Endodermal cell (in vitro differentiated cells): Measurements from ENCODE around the gene N4BP3. TPM values are rescaled to one million over a fixed set of nuclear protein-coding genes. Genes with fewer than 3 reads are reported as not detected.

Experiments used
- DNase-seq: peaks from one replicate; pipeline ENCODE4 v3.0.0-alpha.2; 2017
- H3K27ac ChIP-seq: 2 replicates; pipeline ENCODE4 v1.5.1; 2013; ENCODE audit warnings: mild to moderate bottlenecking, low read depth, low read length, moderate library complexity
- H3K27me3 ChIP-seq: 2 replicates; pipeline ENCODE4 v1.6.1; 2013; ENCODE audit warnings: mild to moderate bottlenecking, low read length, moderate library complexity; ENCODE audit not compliant: insufficient read depth, control insufficient read depth, poor library complexity, severe bottlenecking
- H3K36me3 ChIP-seq: 2 replicates; pipeline ENCODE4 v1.7.0; 2013; ENCODE audit warnings: mild to moderate bottlenecking, low read length, moderate library complexity; ENCODE audit not compliant: control insufficient read depth, insufficient read depth
- H3K4me1 ChIP-seq: one replicate; pipeline ENCODE4 v1.7.0; 2013; ENCODE audit warnings: low read length; ENCODE audit not compliant: control insufficient read depth, insufficient read depth
- H3K4me3 ChIP-seq: 2 replicates; pipeline ENCODE4 v1.5.1; 2013; ENCODE audit warnings: mild to moderate bottlenecking, low read length, moderate library complexity
- H3K9ac ChIP-seq: 2 replicates; pipeline ENCODE4 v1.6.1; 2013; ENCODE audit warnings: mild to moderate bottlenecking, low read length, moderate library complexity; ENCODE audit not compliant: poor library complexity, severe bottlenecking; ENCODE audit errors: extremely low read depth
- H3K9me3 ChIP-seq: 2 replicates; pipeline ENCODE4 v1.6.1; 2013; ENCODE audit warnings: mild to moderate bottlenecking, low read length, moderate library complexity; ENCODE audit not compliant: control insufficient read depth
- H3K27ac Mint-ChIP-seq: 2 replicates; pipeline ENCODE4 v1.8.0; 2020; ENCODE audit warnings: mixed read lengths
- H3K27me3 Mint-ChIP-seq: 2 replicates; pipeline ENCODE4 v1.8.0; 2021; ENCODE audit warnings: mild to moderate bottlenecking, mixed read lengths; ENCODE audit not compliant: insufficient read depth
- H3K36me3 Mint-ChIP-seq: 2 replicates; pipeline ENCODE4 v1.8.0; 2020; ENCODE audit warnings: low read depth, mixed read lengths
- H3K4me1 Mint-ChIP-seq: 2 replicates; pipeline ENCODE4 v1.8.0; 2020; ENCODE audit warnings: mixed read lengths
- H3K4me3 Mint-ChIP-seq: 2 replicates; pipeline ENCODE4 v1.8.0; 2020; ENCODE audit warnings: mild to moderate bottlenecking, moderate library complexity, mixed read lengths
- H3K9me3 Mint-ChIP-seq: 2 replicates; pipeline ENCODE4 v1.8.0; 2020; ENCODE audit warnings: mild to moderate bottlenecking, mixed read lengths
- WGBS, 2 experiments: methylation state at CpG; one replicate each; pipeline versions ENCODE4 v1.1.5 to v1.1.7; 2013; ENCODE audit warnings: missing lambda C conversion rate in 2 of 2, mixed read lengths in 1 of 2; ENCODE audit not compliant: insufficient coverage in 1 of 2, insufficient read length in 1 of 2; 5-methylcytosine and 5-hydroxymethylcytosine counted together
- total RNA-seq, 2 donors: library from RNA; stranded (reverse); fragmentation: NEBNext Ultra II Directional in 1 of 2; extraction: Animal tissue kit (Norgen Biotek cat#: 25700) in 1 of 2; gene quantifications; 2 replicates in 1 of 2; 3 replicates in 1 of 2; pipeline ENCODE4 v1.2.1, GENCODE V29; 2021
- TF ChIP-seq, protein P1 (sequence below): fragments of 200-600 bp; sonication (generic); conservative IDR thresholded peaks from 2 replicates; pipeline ENCODE4 v1.5.0; 2021; ENCODE audit warnings: antibody characterized with exemption, mild to moderate bottlenecking

Gene N4BP3
- total RNA-seq, 2 donors from 2014 or later = 12.7 to 15.2 TPM

- Mint-ChIP-seq H3K9me3 (peaks cover 3% of the 10 kb centered on the region), H3K27ac (no peak overlapping the region), H3K36me3 (no peaks in the 10 kb centered on the region), H3K4me1 (no peaks in the 10 kb centered on the region), H3K27me3 (peaks cover 16% of the 10 kb centered on the region), H3K4me3 (no peak overlapping the region)
- Histone ChIP-seq H3K27ac (no peak overlapping the region), H3K27me3 (no peaks in the 10 kb centered on the region), H3K36me3 (no peaks in the 10 kb centered on the region), H3K4me1 (no peaks in the 10 kb centered on the region), H3K9me3 (no peaks in the 10 kb centered on the region), H3K9ac (no peak overlapping the region), H3K4me3 (no peak overlapping the region)
- 68 to 73% methylated on average over 4 to 5 of the region's 5 CpGs for WGBS, 2 experiments
- DNase-seq = no peak
- TF ChIP-seq, protein P1, sequence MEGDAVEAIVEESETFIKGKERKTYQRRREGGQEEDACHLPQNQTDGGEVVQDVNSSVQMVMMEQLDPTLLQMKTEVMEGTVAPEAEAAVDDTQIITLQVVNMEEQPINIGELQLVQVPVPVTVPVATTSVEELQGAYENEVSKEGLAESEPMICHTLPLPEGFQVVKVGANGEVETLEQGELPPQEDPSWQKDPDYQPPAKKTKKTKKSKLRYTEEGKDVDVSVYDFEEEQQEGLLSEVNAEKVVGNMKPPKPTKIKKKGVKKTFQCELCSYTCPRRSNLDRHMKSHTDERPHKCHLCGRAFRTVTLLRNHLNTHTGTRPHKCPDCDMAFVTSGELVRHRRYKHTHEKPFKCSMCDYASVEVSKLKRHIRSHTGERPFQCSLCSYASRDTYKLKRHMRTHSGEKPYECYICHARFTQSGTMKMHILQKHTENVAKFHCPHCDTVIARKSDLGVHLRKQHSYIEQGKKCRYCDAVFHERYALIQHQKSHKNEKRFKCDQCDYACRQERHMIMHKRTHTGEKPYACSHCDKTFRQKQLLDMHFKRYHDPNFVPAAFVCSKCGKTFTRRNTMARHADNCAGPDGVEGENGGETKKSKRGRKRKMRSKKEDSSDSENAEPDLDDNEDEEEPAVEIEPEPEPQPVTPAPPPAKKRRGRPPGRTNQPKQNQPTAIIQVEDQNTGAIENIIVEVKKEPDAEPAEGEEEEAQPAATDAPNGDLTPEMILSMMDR = no peak
Observed at GRCh38 chr5:178107756-178108310, 5.5 kb upstream of the N4BP3 start.

DNA sequence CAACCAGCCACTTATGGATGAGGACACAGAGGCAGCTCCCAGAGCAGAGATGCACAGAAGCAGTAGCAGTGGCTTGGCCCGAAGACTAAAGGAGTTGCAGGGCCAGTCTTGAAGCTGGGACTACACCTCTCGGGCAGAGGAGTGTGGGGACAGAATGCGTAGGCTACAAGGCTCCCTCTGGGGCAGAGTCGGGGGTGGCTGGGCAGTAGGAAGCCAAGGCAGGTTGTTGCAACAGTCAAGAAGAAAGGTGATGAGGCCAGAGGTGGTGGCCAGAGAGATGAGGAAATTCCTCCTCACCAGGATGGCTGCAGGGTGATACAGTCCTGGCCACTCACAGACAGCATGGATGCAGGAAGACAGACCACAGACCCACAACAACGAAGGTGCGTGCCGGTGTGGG is 4.9 kb upstream of the N4BP3 start:
- WGBS, 2 experiments = 79 to 85% methylated on average over 6 to 7 of the region's 7 CpGs
- TF ChIP-seq, protein P1 = no peak
- Mint-ChIP-seq H3K4me3 (no peak overlapping the region), H3K27me3 (peaks cover 18% of the 10 kb centered on the region), H3K27ac (no peak overlapping the region), H3K9me3 (peaks cover 4% of the 10 kb centered on the region), H3K36me3 (no peaks in the 10 kb centered on the region), H3K4me1 (no peaks in the 10 kb centered on the region)
- Histone ChIP-seq H3K27me3 (no peaks in the 10 kb centered on the region), H3K4me1 (no peaks in the 10 kb centered on the region), H3K9me3 (no peaks in the 10 kb centered on the region), H3K36me3 (no peaks in the 10 kb centered on the region), H3K4me3 (no peak overlapping the region), H3K9ac (no peak overlapping the region), H3K27ac (no peak overlapping the region)
- DNase-seq = no peak

DNA sequence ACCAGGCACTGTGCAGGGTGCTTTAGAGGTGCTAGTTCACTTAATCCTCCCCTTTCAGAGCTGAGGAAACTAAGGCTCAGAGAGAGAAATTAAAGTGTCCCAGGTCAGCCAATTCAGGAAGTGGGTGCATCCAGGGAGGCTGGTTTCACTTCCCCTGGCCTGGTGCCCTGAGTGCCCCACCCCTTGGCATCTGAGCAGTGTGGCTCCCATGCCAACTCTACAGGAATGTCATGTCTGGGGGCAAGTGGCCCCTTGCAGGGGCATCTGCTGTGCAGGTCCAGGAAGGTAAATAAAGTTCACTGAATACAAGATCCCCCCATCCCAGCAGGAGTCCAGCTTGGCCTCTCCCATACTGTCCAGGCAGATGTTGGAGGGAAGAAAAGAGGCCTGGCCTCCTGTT is 4.4 kb upstream of the N4BP3 start:
- Mint-ChIP-seq H3K27me3 (peaks cover 18% of the 10 kb centered on the region), H3K4me1 (no peaks in the 10 kb centered on the region)

More for the DNA sequence above, 4.4 kb upstream of the N4BP3 start:
- no peak for DNase-seq
- Mint-ChIP-seq H3K4me3 (no peak overlapping the region), H3K9me3 (peaks cover 4% of the 10 kb centered on the region), H3K27ac (no peak overlapping the region), H3K36me3 (no peaks in the 10 kb centered on the region)
- no peak overlapping the region for H3K27ac ChIP-seq
- no peaks in the 10 kb centered on the region for H3K4me1 ChIP-seq
- no peaks in the 10 kb centered on the region for H3K27me3 ChIP-seq
- no peaks in the 10 kb centered on the region for H3K9me3 ChIP-seq
- TF ChIP-seq, protein P1 = no peak
- no peak overlapping the region for H3K4me3 ChIP-seq
- H3K36me3 ChIP-seq = no peaks in the 10 kb centered on the region
- no peak overlapping the region for H3K9ac ChIP-seq
